Mesendoderm (in vitro differentiated cells): ENCODE measurements around the gene MCF2. TPM values are rescaled to one million over a fixed set of nuclear protein-coding genes. Genes with fewer than 3 reads are reported as not detected.

Source experiments
- DNase-seq: peaks from one replicate; pipeline ENCODE4 v3.0.0; 2013
- H2AK5ac ChIP-seq: 2 replicates; pipeline ENCODE4 v1.6.1; 2013; ENCODE audit warnings: low read length, inconsistent platforms
- H2BK120ac ChIP-seq: 2 replicates; pipeline ENCODE4 v1.6.1; 2013; ENCODE audit warnings: low read depth, mild to moderate bottlenecking, low read length, moderate library complexity, mixed read lengths
- H2BK15ac ChIP-seq: replicated peaks from 2 replicates; pipeline ENCODE4 v1.6.1; 2013; ENCODE audit warnings: low read depth, mild to moderate bottlenecking, moderate library complexity
- H2BK5ac ChIP-seq: 2 replicates; pipeline ENCODE4 v1.6.1; 2013; ENCODE audit warnings: low read length, inconsistent platforms
- H3K18ac ChIP-seq: 2 replicates; pipeline ENCODE4 v1.6.1; 2013; ENCODE audit warnings: mild to moderate bottlenecking, low read length, mixed read lengths
- H3K23ac ChIP-seq: one replicate; pipeline ENCODE4 v1.6.1; 2013; ENCODE audit warnings: low read length
- H3K27ac ChIP-seq: 2 replicates; pipeline ENCODE4 v1.5.1; 2013; ENCODE audit warnings: low read depth, mild to moderate bottlenecking, inconsistent platforms, low read length, moderate library complexity
- H3K27me3 ChIP-seq: 2 replicates; pipeline ENCODE4 v1.6.1; 2013; ENCODE audit warnings: low read length, control low read depth, mild to moderate bottlenecking, inconsistent platforms; ENCODE audit not compliant: insufficient read depth, poor library complexity
- H3K36me3 ChIP-seq: 2 replicates; pipeline ENCODE4 v1.6.1; 2013; ENCODE audit warnings: low read length, inconsistent platforms; ENCODE audit not compliant: control insufficient read depth, insufficient read depth
- H3K4ac ChIP-seq: one replicate; pipeline ENCODE4 v1.6.1; 2013; ENCODE audit warnings: low read depth, mild to moderate bottlenecking, low read length, moderate library complexity
- H3K4me1 ChIP-seq: 2 replicates; pipeline ENCODE4 v1.6.1; 2013; ENCODE audit warnings: low read depth, low read length, inconsistent platforms; ENCODE audit not compliant: control insufficient read depth
- H3K4me2 ChIP-seq: 2 replicates; pipeline ENCODE4 v1.6.1; 2013; ENCODE audit warnings: low read length
- H3K4me3 ChIP-seq: 2 replicates; pipeline ENCODE4 v1.5.1; 2013; ENCODE audit warnings: mild to moderate bottlenecking, low read length
- H3K56ac ChIP-seq: one replicate; pipeline ENCODE4 v1.6.1; 2013; ENCODE audit warnings: low read length
- H3K79me1 ChIP-seq: 2 replicates; pipeline ENCODE4 v1.6.1; 2013; ENCODE audit warnings: low read length, inconsistent platforms
- H3K79me2 ChIP-seq: 2 replicates; pipeline ENCODE4 v1.6.1; 2013; ENCODE audit warnings: mild to moderate bottlenecking, low read length; ENCODE audit not compliant: control insufficient read depth, insufficient read depth
- H3K9ac ChIP-seq: 2 replicates; pipeline ENCODE4 v1.6.1; 2013; ENCODE audit warnings: low read length, inconsistent platforms
- H4K5ac ChIP-seq: one replicate; pipeline ENCODE4 v1.6.1; 2013; ENCODE audit warnings: low read length
- H4K8ac ChIP-seq: one replicate; pipeline ENCODE4 v1.6.1; 2013; ENCODE audit warnings: low read depth, mild to moderate bottlenecking, control low read depth, low read length, moderate library complexity
- WGBS: extraction: QIAGEN DNeasy Blood & Tissue Kit; methylation state at CpG from one replicate; pipeline ENCODE4 v1.1.7; 2013; ENCODE audit warnings: low lambda C conversion rate, missing lambda C conversion rate; ENCODE audit not compliant: insufficient coverage; ENCODE audit errors: extremely low coverage; 5-methylcytosine and 5-hydroxymethylcytosine counted together
- polyA plus RNA-seq, 2 experiments: library from polyadenylated mRNA; stranded (reverse); fragments of 200-250 nt; gene quantifications; one replicate each; pipeline ENCODE4 v1.2.3, GENCODE V29; 2013

Gene MCF2, protein sequence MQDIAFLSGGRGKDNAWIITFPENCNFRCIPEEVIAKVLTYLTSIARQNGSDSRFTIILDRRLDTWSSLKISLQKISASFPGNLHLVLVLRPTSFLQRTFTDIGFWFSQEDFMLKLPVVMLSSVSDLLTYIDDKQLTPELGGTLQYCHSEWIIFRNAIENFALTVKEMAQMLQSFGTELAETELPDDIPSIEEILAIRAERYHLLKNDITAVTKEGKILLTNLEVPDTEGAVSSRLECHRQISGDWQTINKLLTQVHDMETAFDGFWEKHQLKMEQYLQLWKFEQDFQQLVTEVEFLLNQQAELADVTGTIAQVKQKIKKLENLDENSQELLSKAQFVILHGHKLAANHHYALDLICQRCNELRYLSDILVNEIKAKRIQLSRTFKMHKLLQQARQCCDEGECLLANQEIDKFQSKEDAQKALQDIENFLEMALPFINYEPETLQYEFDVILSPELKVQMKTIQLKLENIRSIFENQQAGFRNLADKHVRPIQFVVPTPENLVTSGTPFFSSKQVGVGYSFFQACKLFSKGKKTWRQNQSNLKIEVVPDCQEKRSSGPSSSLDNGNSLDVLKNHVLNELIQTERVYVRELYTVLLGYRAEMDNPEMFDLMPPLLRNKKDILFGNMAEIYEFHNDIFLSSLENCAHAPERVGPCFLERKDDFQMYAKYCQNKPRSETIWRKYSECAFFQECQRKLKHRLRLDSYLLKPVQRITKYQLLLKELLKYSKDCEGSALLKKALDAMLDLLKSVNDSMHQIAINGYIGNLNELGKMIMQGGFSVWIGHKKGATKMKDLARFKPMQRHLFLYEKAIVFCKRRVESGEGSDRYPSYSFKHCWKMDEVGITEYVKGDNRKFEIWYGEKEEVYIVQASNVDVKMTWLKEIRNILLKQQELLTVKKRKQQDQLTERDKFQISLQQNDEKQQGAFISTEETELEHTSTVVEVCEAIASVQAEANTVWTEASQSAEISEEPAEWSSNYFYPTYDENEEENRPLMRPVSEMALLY
- polyA plus RNA-seq (2013, experiment 1 of 2): 0.98 TPM
- polyA plus RNA-seq (2013, experiment 2 of 2): 1.0 TPM

DNA sequence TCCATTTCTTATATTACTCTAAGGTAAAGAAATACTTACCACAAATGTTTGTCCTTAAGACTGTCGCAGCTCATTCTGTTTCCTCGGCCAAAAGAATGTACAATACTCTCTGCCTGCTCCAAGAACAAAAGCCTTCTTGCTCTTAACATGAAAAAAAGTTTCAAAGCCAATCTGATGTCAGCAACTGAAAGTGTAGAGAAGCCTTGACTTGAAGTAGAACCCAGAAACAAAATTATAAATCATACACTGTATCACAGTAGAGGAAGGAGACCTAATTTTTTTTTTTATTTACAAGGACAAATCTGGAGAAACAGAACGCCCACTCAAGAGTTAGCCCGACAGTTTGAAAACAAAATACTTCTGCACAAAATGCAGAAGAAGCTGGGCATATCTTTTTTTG, at the start of gene MCF2:
MCF2 (minus strand) TSS at position 101 of the 400 bp plus-strand sequence. CDS start 56,423 bp downstream, outside the sequence.
- no peaks in the 10 kb centered on the region for H3K4me1 ChIP-seq
- no peak within 1 kb of the TSS for H3K18ac ChIP-seq
- no peak within 1 kb of the TSS for H2BK15ac ChIP-seq
- no CpG with 5 or more reads among the region's 4 CpGs for WGBS
- H3K4me2 ChIP-seq: no peak within 1 kb of the TSS
- no peak for DNase-seq
- no peak within 1 kb of the TSS for H2AK5ac ChIP-seq
- no peak within 1 kb of the TSS for H3K4me3 ChIP-seq
- no peak within 1 kb of the TSS for H3K56ac ChIP-seq
- no peaks in the 10 kb centered on the region for H3K79me1 ChIP-seq
- no peak within 1 kb of the TSS for H3K9ac ChIP-seq
- H3K23ac ChIP-seq: no peak within 1 kb of the TSS
- no peaks in the 10 kb centered on the region for H3K36me3 ChIP-seq
- no peaks in the 10 kb centered on the region for H3K79me2 ChIP-seq
- H3K27me3 ChIP-seq: no peaks in the 10 kb centered on the region
- H3K4ac ChIP-seq: no peak within 1 kb of the TSS
- no peak within 1 kb of the TSS for H3K27ac ChIP-seq
- H4K8ac ChIP-seq: no peak within 1 kb of the TSS
- H4K5ac ChIP-seq: no peak within 1 kb of the TSS
- H2BK120ac ChIP-seq: no peak within 1 kb of the TSS
- H2BK5ac ChIP-seq: no peak within 1 kb of the TSS

GRCh38 chrX:139751053-139751452, 43.1 kb upstream of the MCF2 start:
- no peak overlapping the region for H3K56ac ChIP-seq
- no peak overlapping the region for H3K18ac ChIP-seq
- no peak overlapping the region for H3K4ac ChIP-seq
- no peaks in the 10 kb centered on the region for H3K27me3 ChIP-seq
- peak; percentile 10 for DNase-seq
- no peak overlapping the region for H3K4me3 ChIP-seq
- no peak overlapping the region for H3K27ac ChIP-seq
- no peak overlapping the region for H2AK5ac ChIP-seq
- no peaks in the 10 kb centered on the region for H3K4me1 ChIP-seq
- no peak overlapping the region for H2BK15ac ChIP-seq
- H3K79me1 ChIP-seq: no peaks in the 10 kb centered on the region
- no peak overlapping the region for H2BK5ac ChIP-seq
- no peak overlapping the region for H3K4me2 ChIP-seq
- H4K5ac ChIP-seq: no peak overlapping the region
- no peaks in the 10 kb centered on the region for H3K36me3 ChIP-seq
- H2BK120ac ChIP-seq: no peak overlapping the region
- H3K23ac ChIP-seq: no peak overlapping the region
- no peak overlapping the region for H3K9ac ChIP-seq
- no peaks in the 10 kb centered on the region for H3K79me2 ChIP-seq
- H4K8ac ChIP-seq: no peak overlapping the region
- WGBS: no CpG with 5 or more reads among the region's 3 CpGs

DNA sequence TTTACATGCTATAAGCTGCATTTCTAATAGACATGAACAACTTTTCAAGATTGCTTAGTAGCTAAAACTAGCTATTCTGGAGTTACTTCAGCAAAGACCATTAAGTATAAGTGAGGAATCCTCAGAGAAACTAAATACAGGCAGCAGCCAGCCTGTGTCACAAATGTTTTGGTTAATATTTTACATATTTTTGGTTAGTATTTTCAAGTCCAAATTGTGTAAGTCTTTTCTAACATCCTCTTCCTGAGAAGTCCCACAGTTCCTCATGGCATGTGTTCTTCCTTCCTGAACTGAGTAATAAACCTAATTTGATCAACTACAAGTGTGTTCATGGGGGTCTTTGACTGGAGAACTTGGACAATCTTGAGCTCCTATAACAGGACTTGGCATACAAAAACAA, 42.4 kb upstream of the MCF2 start:
- no peak overlapping the region for H2BK120ac ChIP-seq
- no peaks in the 10 kb centered on the region for H3K27me3 ChIP-seq
- no peak overlapping the region for H3K23ac ChIP-seq
- no peak overlapping the region for H3K4me3 ChIP-seq
- no peaks in the 10 kb centered on the region for H3K79me2 ChIP-seq
- H3K4me1 ChIP-seq: no peaks in the 10 kb centered on the region
- H4K8ac ChIP-seq: no peak overlapping the region
- no peak overlapping the region for H2BK5ac ChIP-seq
- H2BK15ac ChIP-seq: no peak overlapping the region
- H3K36me3 ChIP-seq: no peaks in the 10 kb centered on the region
- no peak overlapping the region for H3K9ac ChIP-seq
- no peak overlapping the region for H3K18ac ChIP-seq
- H3K56ac ChIP-seq: no peak overlapping the region
- no peaks in the 10 kb centered on the region for H3K79me1 ChIP-seq
- H4K5ac ChIP-seq: no peak overlapping the region
- H3K27ac ChIP-seq: no peak overlapping the region
- H3K4me2 ChIP-seq: no peak overlapping the region
- no peak overlapping the region for H3K4ac ChIP-seq
- DNase-seq: no peak
- H2AK5ac ChIP-seq: no peak overlapping the region

DNA sequence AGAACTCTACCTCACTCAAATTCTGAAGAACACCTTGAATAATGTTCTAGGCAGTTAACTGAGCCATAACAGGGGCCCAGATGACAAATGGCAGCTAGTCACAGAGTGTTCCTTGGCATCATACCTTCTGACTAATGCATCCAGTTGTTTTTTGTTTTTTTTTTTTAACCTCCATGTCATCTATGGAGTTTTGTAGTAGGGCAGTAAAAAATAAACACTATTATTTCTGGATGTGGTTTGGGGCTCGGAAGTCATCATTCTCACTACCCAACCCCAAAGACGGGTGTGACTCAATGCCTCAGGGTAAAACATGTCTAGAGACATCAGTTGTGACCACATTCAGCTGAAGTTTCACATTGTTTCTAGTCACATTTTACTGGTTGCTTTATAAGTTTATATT, 31.2 kb upstream of the MCF2 start:
- Histone ChIP-seq H3K36me3 (no peaks in the 10 kb centered on the region), H3K4me3 (no peak overlapping the region), H3K4me2 (no peak overlapping the region), H3K27me3 (no peaks in the 10 kb centered on the region), H4K5ac (no peak overlapping the region), H3K4me1 (no peaks in the 10 kb centered on the region), H4K8ac (no peak overlapping the region), H2BK120ac (no peak overlapping the region), H3K9ac (no peak overlapping the region), H3K56ac (no peak overlapping the region), H3K27ac (no peak overlapping the region), H2BK5ac (no peak overlapping the region), H3K79me2 (no peaks in the 10 kb centered on the region), H3K18ac (no peak overlapping the region), H3K23ac (no peak overlapping the region), H3K79me1 (no peaks in the 10 kb centered on the region), H2AK5ac (no peak overlapping the region), H3K4ac (no peak overlapping the region), H2BK15ac (no peak overlapping the region)
- no CpG with 5 or more reads among the region's 2 CpGs for WGBS
- DNase-seq: no peak

DNA sequence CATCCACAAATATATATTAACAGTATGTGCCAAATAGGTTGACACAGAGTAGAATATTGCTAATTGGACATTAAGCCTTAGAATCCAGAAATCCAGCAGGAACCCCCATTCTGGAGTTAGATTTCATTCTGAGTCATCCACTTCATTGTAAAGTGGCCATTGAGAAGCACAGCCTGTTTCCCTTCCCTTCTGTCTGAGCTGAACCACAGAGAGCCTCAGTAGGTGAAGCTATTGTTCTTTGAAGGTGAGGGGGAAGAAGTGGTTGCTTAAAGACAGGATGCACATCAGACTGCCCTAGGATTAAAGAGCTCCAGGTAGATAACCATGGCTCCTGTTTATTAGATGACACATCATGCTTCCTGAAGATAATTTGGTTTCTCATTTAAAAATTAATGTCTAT, 30.6 kb upstream of the MCF2 start:
- Histone ChIP-seq H2BK5ac (no peak overlapping the region), H3K23ac (no peak overlapping the region), H3K36me3 (no peaks in the 10 kb centered on the region), H3K27ac (no peak overlapping the region), H3K4me3 (no peak overlapping the region), H3K4ac (no peak overlapping the region), H3K9ac (no peak overlapping the region), H3K18ac (no peak overlapping the region), H3K27me3 (no peaks in the 10 kb centered on the region), H4K8ac (no peak overlapping the region), H2BK15ac (no peak overlapping the region), H3K56ac (no peak overlapping the region), H3K79me2 (no peaks in the 10 kb centered on the region), H3K4me1 (no peaks in the 10 kb centered on the region), H3K79me1 (no peaks in the 10 kb centered on the region), H2AK5ac (no peak overlapping the region), H4K5ac (no peak overlapping the region), H3K4me2 (no peak overlapping the region), H2BK120ac (no peak overlapping the region)
- DNase-seq: peak; percentile 56
